Smooth muscle cell (in vitro differentiated cells): Measurements from ENCODE around the gene SDHAF4. TPM values are rescaled to one million over a fixed set of nuclear protein-coding genes. Genes with fewer than 3 reads are reported as not detected.

Source experiments
- DNase-seq: peaks from one replicate; lab custom pipeline; 2025; ENCODE audit not compliant: unreplicated experiment; lab: John Stamatoyannopoulos, UW
- H2AFZ ChIP-seq: fragments of 200-600 bp; sonication (generic); 2 replicates; pipeline ENCODE4 v1.6.0; 2016; ENCODE audit warnings: antibody characterized with exemption, low read depth, mild to moderate bottlenecking
- H3F3A ChIP-seq: fragments of 200-600 bp; sonication (generic); 2 replicates; pipeline ENCODE4 v1.6.0; 2017; ENCODE audit warnings: antibody characterized with exemption, low read depth
- H3K27ac ChIP-seq: fragments of 200-600 bp; sonication (generic); 2 replicates; pipeline ENCODE4 v1.5.1; 2016; ENCODE audit warnings: low read depth, mild to moderate bottlenecking
- H3K27me3 ChIP-seq: fragments of 200-600 bp; sonication (generic); 2 replicates; pipeline ENCODE4 v1.6.1; 2016; ENCODE audit warnings: low read depth, mild to moderate bottlenecking
- H3K36me3 ChIP-seq: fragments of 200-600 bp; sonication (generic); 2 replicates; pipeline ENCODE4 v1.5.1; 2016; ENCODE audit warnings: low read depth
- H3K4me1 ChIP-seq: fragments of 200-600 bp; sonication (generic); 2 replicates; pipeline ENCODE4 v1.5.1; 2016; ENCODE audit warnings: low read depth
- H3K4me2 ChIP-seq: fragments of 200-600 bp; sonication (generic); 2 replicates; pipeline ENCODE4 v1.6.0; 2016; ENCODE audit warnings: mild to moderate bottlenecking
- H3K4me3 ChIP-seq: fragments of 200-600 bp; sonication (generic); 2 replicates; pipeline ENCODE4 v1.5.1; 2016; ENCODE audit warnings: mild to moderate bottlenecking
- H3K79me2 ChIP-seq: fragments of 200-600 bp; sonication (generic); 2 replicates; pipeline ENCODE4 v1.6.0; 2016; ENCODE audit warnings: low read depth, mild to moderate bottlenecking
- H3K9ac ChIP-seq: fragments of 200-600 bp; sonication (generic); 2 replicates; pipeline ENCODE4 v1.6.0; 2016; ENCODE audit warnings: low read depth
- H3K9me3 ChIP-seq: fragments of 200-600 bp; sonication (generic); replicated peaks from 2 replicates; pipeline ENCODE4 v1.5.1; 2016; ENCODE audit warnings: low read depth
- H4K20me1 ChIP-seq: fragments of 200-600 bp; sonication (generic); 2 replicates; pipeline ENCODE4 v1.6.0; 2016; ENCODE audit warnings: low read depth
- CTCF ChIP-seq: fragments of 200-600 bp; sonication (generic); IDR thresholded peaks from 2 replicates; pipeline ENCODE4 v1.5.1; 2017; ENCODE audit warnings: borderline replicate concordance, mild to moderate bottlenecking, antibody characterized with exemption; ENCODE audit not compliant: insufficient read depth, poor library complexity, severe bottlenecking
- WGBS: methylation state at CpG from one replicate; pipeline ENCODE4 v1.1.7; 2016; ENCODE audit warnings: low lambda C conversion rate; 5-methylcytosine and 5-hydroxymethylcytosine counted together
- polyA plus RNA-seq: library from polyadenylated mRNA; unstranded; fragments of >200 nt; fragmentation: Nextera tagmentation; extraction: Ambion mirVana; gene quantifications from 2 replicates; pipeline ENCODE4 v1.2.1, GENCODE V29; 2016
- total RNA-seq: library from RNA; depleted of rRNA; stranded (reverse); fragments of >200 nt; gene quantifications from 2 replicates; pipeline ENCODE4 v1.2.3, GENCODE V29; 2014

Gene SDHAF4
- total and polyA plus RNA-seq, 2 experiments from 2014 or later = 13.7 to 16.6 TPM

GRCh38 chr6:70629929-70630328 is 63.2 kb downstream of the SDHAF4 start:
- TF ChIP-seq CTCF = no peak
- H2AFZ ChIP-seq = no peak overlapping the region

GRCh38 chr6:70633870-70634269 is 67.1 kb downstream of the SDHAF4 start:
- no peak overlapping the region for H3K4me2 ChIP-seq
- WGBS = 88% methylated on average over 2 of the region's 2 CpGs
- no peaks in the 10 kb centered on the region for H3K9me3 ChIP-seq
- no peak overlapping the region for H3K4me3 ChIP-seq
- no peaks in the 10 kb centered on the region for H3F3A ChIP-seq
- no peaks in the 10 kb centered on the region for H3K36me3 ChIP-seq
- no peaks in the 10 kb centered on the region for H3K79me2 ChIP-seq
- H3K9ac ChIP-seq = no peak overlapping the region
- H2AFZ ChIP-seq = no peak overlapping the region
- no peaks in the 10 kb centered on the region for H4K20me1 ChIP-seq
- H3K4me1 ChIP-seq = no peaks in the 10 kb centered on the region
- H3K27ac ChIP-seq = no peak overlapping the region
- no peaks in the 10 kb centered on the region for H3K27me3 ChIP-seq
- TF ChIP-seq CTCF = no peak
- DNase-seq = no peak

More at GRCh38 chr6:70629929-70630328, 63.2 kb downstream of the SDHAF4 start:
- Histone ChIP-seq H3K4me2 (no peak overlapping the region), H3K27me3 (no peaks in the 10 kb centered on the region), H3K79me2 (no peaks in the 10 kb centered on the region), H3K9ac (no peak overlapping the region), H3K9me3 (no peaks in the 10 kb centered on the region), H4K20me1 (no peaks in the 10 kb centered on the region), H3K4me3 (no peak overlapping the region), H3F3A (no peaks in the 10 kb centered on the region), H3K4me1 (no peaks in the 10 kb centered on the region), H3K27ac (no peak overlapping the region), H3K36me3 (no peaks in the 10 kb centered on the region)
- DNase-seq = no peak
- WGBS = 65% methylated on average over 1 of the region's 1 CpG

GRCh38 chr6:70636596-70636995 is 69.9 kb downstream of the SDHAF4 start:
- no peak overlapping the region for H3K4me3 ChIP-seq
- H3K9me3 ChIP-seq = no peaks in the 10 kb centered on the region
- no peak overlapping the region for H3K4me2 ChIP-seq
- H3K27me3 ChIP-seq = no peaks in the 10 kb centered on the region
- no peaks in the 10 kb centered on the region for H3F3A ChIP-seq
- H2AFZ ChIP-seq = no peak overlapping the region
- no peak for DNase-seq
- no peaks in the 10 kb centered on the region for H4K20me1 ChIP-seq
- 95% methylated on average over 8 of the region's 8 CpGs for WGBS
- no peak for TF ChIP-seq CTCF
- no peaks in the 10 kb centered on the region for H3K4me1 ChIP-seq
- H3K27ac ChIP-seq = no peak overlapping the region
- H3K79me2 ChIP-seq = no peaks in the 10 kb centered on the region
- H3K36me3 ChIP-seq = no peaks in the 10 kb centered on the region
- H3K9ac ChIP-seq = no peak overlapping the region

- Histone ChIP-seq H3K9me3 (no peaks in the 10 kb centered on the region), H3K4me1 (no peaks in the 10 kb centered on the region), H2AFZ (no peak overlapping the region), H3K79me2 (no peaks in the 10 kb centered on the region), H3K4me2 (no peak overlapping the region), H4K20me1 (no peaks in the 10 kb centered on the region), H3K36me3 (no peaks in the 10 kb centered on the region), H3K27me3 (no peaks in the 10 kb centered on the region), H3K9ac (no peak overlapping the region), H3F3A (no peaks in the 10 kb centered on the region), H3K4me3 (no peak overlapping the region), H3K27ac (no peak overlapping the region)
- 92% methylated on average over 1 of the region's 1 CpG for WGBS
- no peak for TF ChIP-seq CTCF
- DNase-seq = no peak
These were observed 71.7 kb downstream of the SDHAF4 start for GRCh38 chr6:70638468-70638867.
